H9 (cell line): ENCODE results near the gene GFER. TPM values are rescaled to one million over a fixed set of nuclear protein-coding genes. Genes with fewer than 3 reads are reported as not detected.

ENCODE experiments used
- DNase-seq: peaks from one replicate; pipeline ENCODE4 v3.0.0-alpha.2; 2017
- H2AFZ ChIP-seq: one replicate; pipeline ENCODE4 v1.6.1; 2013; ENCODE audit warnings: mild to moderate bottlenecking, low read length, control low read depth, moderate library complexity
- H2AK5ac ChIP-seq: 2 replicates; pipeline ENCODE4 v1.6.1; 2013; ENCODE audit warnings: low read length, control low read depth, mixed read lengths; ENCODE audit not compliant: insufficient read length
- H2BK120ac ChIP-seq: one replicate; pipeline ENCODE4 v1.6.1; 2013; ENCODE audit warnings: low read depth, mild to moderate bottlenecking, low read length, control low read depth, inconsistent platforms; ENCODE audit not compliant: poor library complexity, severe bottlenecking
- H2BK12ac ChIP-seq: 2 replicates; pipeline ENCODE4 v1.6.1; 2013; ENCODE audit warnings: low read length, control low read depth, mixed read lengths, low read depth; ENCODE audit not compliant: insufficient read length
- H2BK15ac ChIP-seq: 2 replicates; pipeline ENCODE4 v1.6.1; 2013; ENCODE audit warnings: low read depth, low read length, control low read depth
- H2BK20ac ChIP-seq: one replicate; pipeline ENCODE4 v1.6.1; 2013; ENCODE audit warnings: low read depth, mild to moderate bottlenecking, low read length, control low read depth, inconsistent platforms; ENCODE audit not compliant: poor library complexity, severe bottlenecking
- H2BK5ac ChIP-seq: 2 replicates; pipeline ENCODE4 v1.6.1; 2013; ENCODE audit warnings: low read length, control low read depth, mixed read lengths; ENCODE audit not compliant: insufficient read length
- H3K14ac ChIP-seq: 2 replicates; pipeline ENCODE4 v1.6.1; 2013; ENCODE audit warnings: low read length, control low read depth; ENCODE audit not compliant: insufficient read depth
- H3K18ac ChIP-seq: 2 replicates; pipeline ENCODE4 v1.6.1; 2013; ENCODE audit warnings: low read depth, mild to moderate bottlenecking, mixed read lengths, low read length, control low read depth; ENCODE audit not compliant: insufficient read length
- H3K23ac ChIP-seq: 2 replicates; pipeline ENCODE4 v1.6.1; 2013; ENCODE audit warnings: low read length, control low read depth, mixed read lengths, low read depth; ENCODE audit not compliant: insufficient read length
- H3K23me2 ChIP-seq: 2 replicates; pipeline ENCODE4 v1.6.1; 2013; ENCODE audit warnings: low read depth, mild to moderate bottlenecking, mixed read lengths, low read length, control low read depth; ENCODE audit not compliant: insufficient read length, poor library complexity, severe bottlenecking
- H3K27ac ChIP-seq: 2 replicates; pipeline ENCODE4 v1.5.1; 2013; ENCODE audit warnings: low read length, control low read depth, mixed read lengths, low read depth; ENCODE audit not compliant: insufficient read length
- H3K27me3 ChIP-seq: 2 replicates; pipeline ENCODE4 v1.6.1; 2013; ENCODE audit warnings: low read length, control low read depth, inconsistent platforms; ENCODE audit not compliant: insufficient read depth
- H3K4ac ChIP-seq: 2 replicates; pipeline ENCODE4 v1.6.1; 2013; ENCODE audit warnings: low read depth, mild to moderate bottlenecking, control low read depth, inconsistent platforms, low read length, moderate library complexity
- H3K4me1 ChIP-seq: 2 replicates; pipeline ENCODE4 v1.6.1; 2013; ENCODE audit warnings: low read length, control low read depth, inconsistent platforms; ENCODE audit not compliant: insufficient read depth
- H3K4me2 ChIP-seq: 2 replicates; pipeline ENCODE4 v1.6.1; 2013; ENCODE audit warnings: low read length, control low read depth, mixed read lengths; ENCODE audit not compliant: insufficient read length, insufficient read depth
- H3K56ac ChIP-seq: 2 replicates; pipeline ENCODE4 v1.6.1; 2013; ENCODE audit warnings: low read depth, mild to moderate bottlenecking, mixed read lengths, low read length, control low read depth; ENCODE audit not compliant: insufficient read length
- H3K79me1 ChIP-seq: 2 replicates; pipeline ENCODE4 v1.6.1; 2013; ENCODE audit warnings: low read depth, mild to moderate bottlenecking, moderate library complexity, low read length, control low read depth, inconsistent platforms; ENCODE audit not compliant: insufficient read depth, poor library complexity, severe bottlenecking
- H3K79me2 ChIP-seq: 2 replicates; pipeline ENCODE4 v1.6.1; 2013; ENCODE audit warnings: low read length, control low read depth, inconsistent platforms; ENCODE audit not compliant: insufficient read depth
- H3K9ac ChIP-seq: 2 replicates; pipeline ENCODE4 v1.6.1; 2013; ENCODE audit warnings: low read length, control low read depth, mixed read lengths; ENCODE audit not compliant: insufficient read length; ENCODE audit errors: extremely low read depth
- H3K9me3 ChIP-seq: one replicate; pipeline ENCODE4 v1.6.1; 2013; ENCODE audit warnings: low read depth, low read length, inconsistent platforms; ENCODE audit not compliant: control insufficient read depth
- H3T11ph ChIP-seq: one replicate; pipeline ENCODE4 v1.6.1; 2013; ENCODE audit warnings: mild to moderate bottlenecking, low read length, control low read depth, inconsistent platforms
- H4K20me1 ChIP-seq: one replicate; pipeline ENCODE4 v1.6.1; 2013; ENCODE audit not compliant: control insufficient read depth, insufficient read length, insufficient read depth
- H4K5ac ChIP-seq: 2 replicates; pipeline ENCODE4 v1.6.1; 2013; ENCODE audit warnings: low read depth, mild to moderate bottlenecking, mixed read lengths, low read length, control low read depth; ENCODE audit not compliant: insufficient read length
- H4K8ac ChIP-seq: replicated peaks from 2 replicates; pipeline ENCODE4 v1.6.1; 2013; ENCODE audit warnings: low read length, control low read depth, mixed read lengths, low read depth; ENCODE audit not compliant: insufficient read length
- H4K91ac ChIP-seq: 2 replicates; pipeline ENCODE4 v1.6.1; 2013; ENCODE audit warnings: low read depth, mild to moderate bottlenecking, moderate library complexity, mixed read lengths, low read length, control low read depth; ENCODE audit not compliant: insufficient read length
- H3K27ac Mint-ChIP-seq, 3 experiments: 2 replicates in 2 of 3; 3 replicates in 1 of 3; pipeline ENCODE4 v1.8.0; 2020 to 2021; ENCODE audit warnings: mixed read lengths in 3 of 3, mild to moderate bottlenecking in 1 of 3, moderate library complexity in 1 of 3
- H3K27me3 Mint-ChIP-seq: 2 replicates; pipeline ENCODE4 v1.8.0; 2021; ENCODE audit warnings: low read depth, mild to moderate bottlenecking, moderate library complexity, mixed read lengths
- H3K36me3 Mint-ChIP-seq, 3 experiments: 2 replicates in 2 of 3; 3 replicates in 1 of 3; pipeline ENCODE4 v1.8.0; 2020 to 2021; ENCODE audit warnings: low read depth in 3 of 3, mixed read lengths in 3 of 3; ENCODE audit not compliant: insufficient read depth in 1 of 3
- H3K4me1 Mint-ChIP-seq, 2 experiments: 2 replicates each; pipeline ENCODE4 v1.8.0; 2020; ENCODE audit warnings: mixed read lengths in 2 of 2
- H3K4me3 Mint-ChIP-seq, 2 experiments: 2 replicates in 1 of 2; 3 replicates in 1 of 2; pipeline ENCODE4 v1.8.0; 2020 to 2021; ENCODE audit warnings: mild to moderate bottlenecking in 2 of 2, mixed read lengths in 2 of 2, moderate library complexity in 1 of 2
- H3K9me3 Mint-ChIP-seq, 2 experiments: 2 replicates in 1 of 2; 3 replicates in 1 of 2; pipeline ENCODE4 v1.8.0; 2020; ENCODE audit warnings: mild to moderate bottlenecking in 2 of 2, mixed read lengths in 2 of 2, moderate library complexity in 1 of 2
- WGBS: extraction: QIAGEN DNeasy Blood & Tissue Kit; methylation state at CpG from one replicate; pipeline ENCODE4 v1.1.7; 2013; ENCODE audit warnings: missing lambda C conversion rate, low lambda C conversion rate, mixed read lengths; ENCODE audit not compliant: insufficient read length; ENCODE audit errors: extremely low coverage; 5-methylcytosine and 5-hydroxymethylcytosine counted together
- total RNA-seq: library from RNA; stranded (reverse); gene quantifications from 2 replicates; pipeline ENCODE4 v1.2.1, GENCODE V29; 2021
- TF ChIP-seq, protein P1 (sequence below): fragments of 200-600 bp; sonication (generic); conservative IDR thresholded peaks from 3 replicates; pipeline ENCODE4 v1.8.0; 2021; ENCODE audit warnings: antibody characterized with exemption, mild to moderate bottlenecking

The GFER gene
- total RNA-seq, 1 experiment from 2014 or later: 49.1 TPM

GRCh38 chr16:1942810-1943726, 40.9 kb upstream of the GFER start, which contains the start of gene MSRB1:
Gene MSRB1 (minus strand): TSS chr16:1943199. CDS start chr16:1943156, 43 bp downstream.
- Mint-ChIP-seq H3K27ac (peak within 1 kb of the TSS in 2 of 3 experiments; percentile 85 to 88; a peak in 1 of 7 replicates), H3K4me3 (peak within 1 kb of the TSS; percentile 88 to 93), H3K36me3 (peaks cover 8 to 19% (median 14%) of the 10 kb centered on the region in 3 experiments; a peak in 6 of 7 replicates), H3K9me3 (no peaks in the 10 kb centered on the region), H3K4me1 (peaks cover 15 to 23% of the 10 kb centered on the region in 2 experiments), H3K27me3 (no peaks in the 10 kb centered on the region; the same call in 1 of the 2 replicates)
- Histone ChIP-seq H3K4me2 (peak within 1 kb of the TSS; percentile 70), H3K79me2 (no peaks in the 10 kb centered on the region), H4K8ac (no peak within 1 kb of the TSS), H4K91ac (no peak within 1 kb of the TSS), H3K18ac (peak within 1 kb of the TSS; percentile 81), H2BK5ac (no peak within 1 kb of the TSS), H3K9me3 (no peaks in the 10 kb centered on the region), H3K14ac (peak within 1 kb of the TSS; percentile 42), H2BK12ac (no peak within 1 kb of the TSS), H3K27me3 (no peaks in the 10 kb centered on the region), H3T11ph (no peak within 1 kb of the TSS), H2AFZ (no peak within 1 kb of the TSS), H3K23ac (no peak within 1 kb of the TSS), H2AK5ac (no peak within 1 kb of the TSS), H3K27ac (no peak within 1 kb of the TSS), H4K20me1 (no peaks in the 10 kb centered on the region), H2BK15ac (no peak within 1 kb of the TSS), H3K9ac (peak within 1 kb of the TSS; percentile 50), H3K23me2 (peaks cover 7% of the 10 kb centered on the region), H2BK120ac (no peak within 1 kb of the TSS), H3K4ac (no peak within 1 kb of the TSS; the same call in 1 of the 2 replicates), H4K5ac (no peak within 1 kb of the TSS), H3K4me1 (peaks cover 4% of the 10 kb centered on the region; the same call in 1 of the 2 replicates), H3K79me1 (no peaks in the 10 kb centered on the region), H2BK20ac (no peak within 1 kb of the TSS), H3K56ac (no peak within 1 kb of the TSS)
- WGBS: no CpG with 5 or more reads among the region's 77 CpGs
- TF ChIP-seq, protein P1, sequence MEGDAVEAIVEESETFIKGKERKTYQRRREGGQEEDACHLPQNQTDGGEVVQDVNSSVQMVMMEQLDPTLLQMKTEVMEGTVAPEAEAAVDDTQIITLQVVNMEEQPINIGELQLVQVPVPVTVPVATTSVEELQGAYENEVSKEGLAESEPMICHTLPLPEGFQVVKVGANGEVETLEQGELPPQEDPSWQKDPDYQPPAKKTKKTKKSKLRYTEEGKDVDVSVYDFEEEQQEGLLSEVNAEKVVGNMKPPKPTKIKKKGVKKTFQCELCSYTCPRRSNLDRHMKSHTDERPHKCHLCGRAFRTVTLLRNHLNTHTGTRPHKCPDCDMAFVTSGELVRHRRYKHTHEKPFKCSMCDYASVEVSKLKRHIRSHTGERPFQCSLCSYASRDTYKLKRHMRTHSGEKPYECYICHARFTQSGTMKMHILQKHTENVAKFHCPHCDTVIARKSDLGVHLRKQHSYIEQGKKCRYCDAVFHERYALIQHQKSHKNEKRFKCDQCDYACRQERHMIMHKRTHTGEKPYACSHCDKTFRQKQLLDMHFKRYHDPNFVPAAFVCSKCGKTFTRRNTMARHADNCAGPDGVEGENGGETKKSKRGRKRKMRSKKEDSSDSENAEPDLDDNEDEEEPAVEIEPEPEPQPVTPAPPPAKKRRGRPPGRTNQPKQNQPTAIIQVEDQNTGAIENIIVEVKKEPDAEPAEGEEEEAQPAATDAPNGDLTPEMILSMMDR: peak; percentile 10; the same call in 1 of the 3 replicates
- DNase-seq: peak; percentile 100
